ENCODE measurements around the gene ASPHD2.

DNA sequence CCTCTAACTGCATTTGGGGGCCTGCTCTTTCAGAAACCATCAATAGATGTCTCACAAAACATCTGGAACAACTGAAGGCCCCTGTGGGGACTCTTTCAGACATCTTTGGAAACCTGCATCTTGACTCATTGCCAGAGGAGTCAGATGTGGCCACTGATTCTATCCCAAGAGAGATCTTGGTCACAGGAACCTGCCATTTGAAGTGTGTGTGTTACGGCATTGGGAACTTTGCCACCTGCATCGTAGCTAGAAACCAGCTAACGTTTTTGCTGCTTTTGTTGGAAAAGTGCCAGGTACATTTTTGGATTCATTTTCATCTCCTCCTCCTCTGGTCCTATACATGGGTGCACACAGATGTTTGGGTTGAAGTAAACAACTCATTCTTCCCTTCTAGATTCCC lies 58.9 kb downstream of the ASPHD2 start:
- no peak for TF ChIP-seq TSHZ2 (CRISPR knock-in tag; IDR thresholded peaks at IDR 0.05)
- no peak for TF ChIP-seq BACH2 (CRISPR knock-in tag; IDR thresholded peaks at IDR 0.05; ENCODE audit: borderline replicate concordance)
- TF ChIP-seq PATZ1 (CRISPR knock-in tag; IDR thresholded peaks at IDR 0.05; ENCODE audit: borderline replicate concordance), result no peak
- no peak for TF ChIP-seq ZFP30 (CRISPR knock-in tag; IDR thresholded peaks at IDR 0.05)
- TF ChIP-seq ZC3H10 (CRISPR knock-in tag; IDR thresholded peaks at IDR 0.05), result no peak
- TF ChIP-seq, protein P1, sequence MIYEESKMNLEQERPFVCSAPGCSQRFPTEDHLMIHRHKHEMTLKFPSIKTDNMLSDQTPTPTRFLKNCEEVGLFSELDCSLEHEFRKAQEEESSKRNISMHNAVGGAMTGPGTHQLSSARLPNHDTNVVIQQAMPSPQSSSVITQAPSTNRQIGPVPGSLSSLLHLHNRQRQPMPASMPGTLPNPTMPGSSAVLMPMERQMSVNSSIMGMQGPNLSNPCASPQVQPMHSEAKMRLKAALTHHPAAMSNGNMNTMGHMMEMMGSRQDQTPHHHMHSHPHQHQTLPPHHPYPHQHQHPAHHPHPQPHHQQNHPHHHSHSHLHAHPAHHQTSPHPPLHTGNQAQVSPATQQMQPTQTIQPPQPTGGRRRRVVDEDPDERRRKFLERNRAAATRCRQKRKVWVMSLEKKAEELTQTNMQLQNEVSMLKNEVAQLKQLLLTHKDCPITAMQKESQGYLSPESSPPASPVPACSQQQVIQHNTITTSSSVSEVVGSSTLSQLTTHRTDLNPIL (CRISPR knock-in tag; IDR thresholded peaks at IDR 0.05; ENCODE audit: low read depth), result no peak
- no peak for TF ChIP-seq PPARA (CRISPR knock-in tag; IDR thresholded peaks at IDR 0.05; ENCODE audit: borderline replicate concordance)
- no peak for TF ChIP-seq SNAI2 (CRISPR knock-in tag; IDR thresholded peaks at IDR 0.05)
- TF ChIP-seq RARB (CRISPR knock-in tag; IDR thresholded peaks at IDR 0.05), result no peak
- no peak for TF ChIP-seq ZNF565 (CRISPR knock-in tag; conservative IDR thresholded peaks at IDR 0.05; ENCODE audit: low read depth)
- TF ChIP-seq ARNTL (CRISPR knock-in tag; IDR thresholded peaks at IDR 0.05; ENCODE audit: borderline replicate concordance, low read depth), result no peak
- TF ChIP-seq ZNF8 (CRISPR knock-in tag; IDR thresholded peaks at IDR 0.05), result no peak
